Left lung (tissue), 10 donors: Measurements from ENCODE around the gene PHLDB2. TPM values are rescaled to one million over a fixed set of nuclear protein-coding genes. Genes with fewer than 3 reads are reported as not detected.

Experiments used
- ATAC-seq: fragments of 200-7000 bp; cut with Tn5 transposase; one replicate; pipeline ENCODE4 v1.9.1; 2020; ENCODE audit warnings: moderate library complexity
- DNase-seq, 4 donors: peaks; one replicate each; pipeline ENCODE4 v3.0.0-alpha.2; 2013 to 2020
- H3K27ac ChIP-seq, 2 donors: fragments of 200-600 bp; sonication (generic) in 1 of 2; one replicate each; pipeline versions ENCODE4 v1.5.0 to v1.8.0; 2020 to 2021
- H3K27me3 ChIP-seq, 2 donors: fragments of 200-600 bp; sonication (generic) in 1 of 2; one replicate each; pipeline versions ENCODE4 v1.5.0 to v1.8.0; 2020 to 2021
- H3K36me3 ChIP-seq, 2 donors: fragments of 200-600 bp; sonication (generic) in 1 of 2; one replicate each; pipeline versions ENCODE4 v1.5.0 to v1.8.0; 2020 to 2021
- H3K4me1 ChIP-seq, 2 donors: fragments of 200-600 bp; one replicate each; pipeline ENCODE4 v1.8.0; 2021
- H3K4me3 ChIP-seq, 2 donors: fragments of 200-600 bp; sonication (generic) in 1 of 2; one replicate each; pipeline versions ENCODE4 v1.5.0 to v1.8.0; 2020 to 2021; ENCODE audit warnings: mild to moderate bottlenecking in 1 of 2
- H3K9me3 ChIP-seq, 2 donors: fragments of 200-600 bp; sonication (generic) in 1 of 2; one replicate each; pipeline versions ENCODE4 v1.5.0 to v1.8.0; 2020 to 2021
- intact Hi-C, 2 donors: fragments of 100-400 bp; cut with DNase I; formaldehyde crosslinking; loops; one replicate each; pipeline versions ENCODE4 v1.11.2 to v1.14.2; 2022
- polyA plus RNA-seq, 6 donors: library from polyadenylated mRNA; unstranded; fragments of 120-200 nt; gene quantifications; one replicate each; pipeline ENCODE4 v1.2.1, GENCODE V29; 2013; ENCODE audit not compliant: insufficient read length in 6 of 6
- total RNA-seq, 2 donors: library from RNA; stranded (reverse); fragmentation: NEBNext Ultra II Directional; extraction: Animal tissue kit (Norgen Biotek cat#: 25700); gene quantifications; one replicate each; pipeline ENCODE4 v1.2.1, GENCODE V29; 2021
- TF ChIP-seq, protein P1 (sequence below), 2 donors: fragments of 200-600 bp; sonication (generic) in 1 of 2; IDR thresholded peaks; one replicate each; pipeline versions ENCODE4 v1.5.0 to v1.8.0; 2021; ENCODE audit warnings: antibody characterized with exemption in 2 of 2
- donor health status: DM: no; HTN: yes; CAD: no.
- donor health status: DM: no; HTN: no; CAD: no.

PHLDB2 gene
- total and polyA plus RNA-seq, 8 donors, result 38.0 to 71.0 (median 51.7) TPM

DNA sequence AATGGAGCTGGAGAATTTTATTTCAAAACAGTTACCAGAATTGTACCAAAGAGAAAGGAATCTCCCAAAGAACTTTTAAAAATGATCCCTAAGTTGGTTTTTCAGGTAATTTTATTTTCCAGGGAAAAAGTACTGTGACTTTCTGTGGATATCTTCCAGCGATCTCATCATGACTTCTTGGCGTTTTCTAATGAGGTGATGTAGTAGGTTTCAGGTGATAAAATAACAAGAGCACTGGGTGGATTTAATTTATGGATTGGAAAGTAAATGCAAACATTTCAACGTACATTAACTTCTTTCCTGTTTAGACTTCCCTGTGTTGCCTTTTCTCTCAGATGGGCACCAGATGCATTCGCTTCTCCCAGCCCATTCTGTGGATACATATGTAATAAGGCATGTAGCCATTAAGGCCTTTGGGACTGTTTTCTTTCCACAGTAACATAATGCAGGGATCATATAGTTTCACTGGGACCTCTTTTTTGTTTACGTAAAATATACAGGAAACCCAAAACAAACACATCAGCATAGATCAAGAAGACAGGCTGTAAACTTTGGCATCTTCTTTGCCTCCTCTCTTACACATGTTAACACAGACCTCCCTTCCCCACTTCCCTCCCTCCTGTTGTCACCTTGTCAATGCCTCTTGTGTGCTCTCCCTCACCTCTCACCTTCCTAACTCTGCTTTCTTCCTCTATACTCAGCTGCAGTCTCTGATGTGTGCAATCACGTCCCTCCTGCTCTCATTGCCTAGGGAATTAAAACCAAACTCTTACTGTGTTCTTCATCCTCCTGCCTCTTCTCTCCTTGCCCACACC lies 13.0 kb downstream of the PHLDB2 start:
- no peak overlapping the region for H3K4me3 ChIP-seq

DNA sequence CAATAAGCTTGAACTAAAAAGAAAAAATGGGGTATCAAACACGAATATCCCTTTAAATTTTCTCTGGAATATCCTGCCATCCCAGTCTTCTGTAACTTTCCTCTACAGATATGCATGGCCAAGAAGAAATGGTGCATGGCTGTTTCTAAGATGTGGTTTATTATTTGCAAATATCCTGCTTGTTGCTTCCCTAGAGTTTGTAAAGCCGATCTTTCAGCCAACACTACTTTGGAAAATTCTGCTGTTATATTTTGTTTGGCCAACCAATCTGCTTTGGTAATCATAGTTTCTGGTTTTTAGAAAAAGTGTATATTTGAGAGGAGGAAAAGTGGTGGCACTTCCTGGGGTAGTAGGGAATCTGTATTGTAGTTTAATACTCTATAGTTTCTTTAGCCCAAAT lies 13.9 kb downstream of the PHLDB2 start:
- DNase-seq, result no peak
- TF ChIP-seq, protein P1, sequence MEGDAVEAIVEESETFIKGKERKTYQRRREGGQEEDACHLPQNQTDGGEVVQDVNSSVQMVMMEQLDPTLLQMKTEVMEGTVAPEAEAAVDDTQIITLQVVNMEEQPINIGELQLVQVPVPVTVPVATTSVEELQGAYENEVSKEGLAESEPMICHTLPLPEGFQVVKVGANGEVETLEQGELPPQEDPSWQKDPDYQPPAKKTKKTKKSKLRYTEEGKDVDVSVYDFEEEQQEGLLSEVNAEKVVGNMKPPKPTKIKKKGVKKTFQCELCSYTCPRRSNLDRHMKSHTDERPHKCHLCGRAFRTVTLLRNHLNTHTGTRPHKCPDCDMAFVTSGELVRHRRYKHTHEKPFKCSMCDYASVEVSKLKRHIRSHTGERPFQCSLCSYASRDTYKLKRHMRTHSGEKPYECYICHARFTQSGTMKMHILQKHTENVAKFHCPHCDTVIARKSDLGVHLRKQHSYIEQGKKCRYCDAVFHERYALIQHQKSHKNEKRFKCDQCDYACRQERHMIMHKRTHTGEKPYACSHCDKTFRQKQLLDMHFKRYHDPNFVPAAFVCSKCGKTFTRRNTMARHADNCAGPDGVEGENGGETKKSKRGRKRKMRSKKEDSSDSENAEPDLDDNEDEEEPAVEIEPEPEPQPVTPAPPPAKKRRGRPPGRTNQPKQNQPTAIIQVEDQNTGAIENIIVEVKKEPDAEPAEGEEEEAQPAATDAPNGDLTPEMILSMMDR (IDR thresholded peaks at IDR 0.05), result no peak
- intact Hi-C loops, result no loop called here
- Histone ChIP-seq H3K4me3 (no peak overlapping the region), H3K27me3 (no peaks in the 10 kb centered on the region), H3K27ac (no peak overlapping the region), H3K36me3 (no peaks in the 10 kb centered on the region), H3K4me1 (no peaks in the 10 kb centered on the region), H3K9me3 (no peaks in the 10 kb centered on the region)
- no peak for ATAC-seq

More for the DNA sequence above, 13.0 kb downstream of the PHLDB2 start:
- ATAC-seq, result no peak
- no peak for DNase-seq
- H3K27ac ChIP-seq, result no peak overlapping the region
- H3K27me3 ChIP-seq, result no peaks in the 10 kb centered on the region
- intact Hi-C loops, result no loop called here
- no peaks in the 10 kb centered on the region for H3K36me3 ChIP-seq
- TF ChIP-seq, protein P1 (IDR thresholded peaks at IDR 0.05), result no peak
- no peaks in the 10 kb centered on the region for H3K4me1 ChIP-seq
- H3K9me3 ChIP-seq, result no peaks in the 10 kb centered on the region

DNA sequence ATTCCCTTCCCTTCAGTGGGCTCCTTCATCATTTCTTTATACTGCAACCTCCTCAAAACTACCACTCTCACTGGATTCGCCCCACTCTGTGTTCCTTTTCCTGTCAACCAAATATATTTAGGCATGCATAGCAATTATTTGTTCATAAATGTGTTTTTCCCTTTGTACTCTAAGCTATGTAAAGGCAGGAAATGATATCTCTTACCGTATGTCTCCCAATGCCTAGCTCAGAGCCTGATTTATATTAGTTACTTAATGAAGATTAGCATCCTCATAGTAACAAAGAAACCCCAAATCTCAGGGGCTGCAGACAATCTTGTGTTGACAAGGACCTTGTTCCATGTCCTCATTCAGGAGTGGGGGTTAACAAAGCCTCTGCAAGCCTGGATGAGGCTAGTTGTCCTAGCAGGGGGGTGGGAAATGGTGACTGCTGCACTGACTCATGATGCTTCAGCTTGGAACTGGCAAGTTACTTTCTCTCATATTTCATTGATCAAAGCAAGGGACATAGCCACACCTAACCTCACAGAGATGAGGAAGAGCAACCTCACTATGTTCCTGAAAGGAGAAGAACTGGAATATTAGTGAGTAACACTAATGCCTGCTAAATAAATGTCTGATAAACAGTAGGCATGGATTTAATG lies 15.2 kb downstream of the PHLDB2 start:
- TF ChIP-seq, protein P1 (IDR thresholded peaks at IDR 0.05), result no peak
- Histone ChIP-seq H3K4me3 (no peak overlapping the region), H3K27ac (no peak overlapping the region), H3K4me1 (no peaks in the 10 kb centered on the region), H3K9me3 (no peaks in the 10 kb centered on the region), H3K27me3 (no peaks in the 10 kb centered on the region), H3K36me3 (no peaks in the 10 kb centered on the region)
- no peak for DNase-seq
- no peak for ATAC-seq
- intact Hi-C loops, result no loop called here

DNA sequence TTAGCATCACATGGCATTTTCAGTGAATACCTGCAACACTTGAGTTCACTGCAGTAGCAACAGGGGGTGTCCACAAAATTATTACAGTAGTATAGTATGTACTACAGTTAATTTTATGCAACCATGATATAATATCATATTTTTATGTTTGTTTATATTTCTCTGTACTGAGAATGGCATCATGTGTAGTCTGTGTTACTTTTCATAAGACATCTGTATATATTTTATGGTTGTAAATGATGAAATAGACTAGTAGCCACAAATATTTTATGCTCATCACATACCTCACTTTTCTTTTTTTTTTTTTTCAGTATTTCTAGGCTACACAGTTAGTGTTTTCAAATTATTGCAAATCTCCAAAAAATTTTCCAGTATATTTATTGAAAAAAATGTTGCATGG lies 22.4 kb downstream of the PHLDB2 start:
- no peaks in the 10 kb centered on the region for H3K27me3 ChIP-seq
- H3K4me3 ChIP-seq, result no peak overlapping the region
- no peak for ATAC-seq
- intact Hi-C loops, result no loop called here
- peaks cover 0 to 9% of the 10 kb centered on the region in 2 donors for H3K9me3 ChIP-seq
- no peak for DNase-seq
- TF ChIP-seq, protein P1 (IDR thresholded peaks at IDR 0.05), result no peak
- peaks cover 0 to 10% of the 10 kb centered on the region in 2 donors for H3K36me3 ChIP-seq
- no peaks in the 10 kb centered on the region for H3K4me1 ChIP-seq
- H3K27ac ChIP-seq, result no peak overlapping the region

DNA sequence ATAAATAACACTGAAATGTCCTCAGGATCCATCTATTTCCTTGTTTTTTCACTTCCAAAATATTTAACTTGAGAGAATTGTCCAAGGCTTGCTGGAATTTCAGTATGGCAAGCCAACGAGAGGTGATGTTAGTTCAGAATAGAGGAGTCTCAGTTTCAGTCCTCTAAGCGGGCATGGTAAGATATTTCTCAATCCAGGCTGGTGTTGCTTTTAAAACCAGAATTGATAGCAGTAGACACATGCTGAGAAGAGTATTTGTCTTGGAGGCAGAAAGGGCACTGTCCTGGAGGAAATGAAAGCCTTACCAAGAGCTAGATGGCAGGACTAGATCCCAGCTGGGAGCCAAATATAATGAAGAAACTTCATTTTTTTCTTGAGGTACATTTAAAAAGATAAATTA lies 23.1 kb downstream of the PHLDB2 start:
- DNase-seq (no peak), ATAC-seq (no peak)
- intact Hi-C loops, result no loop called here
- no peaks in the 10 kb centered on the region for H3K4me1 ChIP-seq
- TF ChIP-seq, protein P1 (IDR thresholded peaks at IDR 0.05), result no peak
- no peak overlapping the region for H3K27ac ChIP-seq
- H3K4me3 ChIP-seq, result no peak overlapping the region
- H3K27me3 ChIP-seq, result no peaks in the 10 kb centered on the region
- peaks cover 0 to 9% of the 10 kb centered on the region in 2 donors for H3K9me3 ChIP-seq
- peaks cover 0 to 10% of the 10 kb centered on the region in 2 donors for H3K36me3 ChIP-seq
